ENCODE data around the gene CLINT1. TPM values are rescaled to one million over a fixed set of nuclear protein-coding genes. Genes with fewer than 3 reads are reported as not detected.

The CLINT1 gene
- polyA plus RNA-seq, 1 experiment: 103 TPM

DNA sequence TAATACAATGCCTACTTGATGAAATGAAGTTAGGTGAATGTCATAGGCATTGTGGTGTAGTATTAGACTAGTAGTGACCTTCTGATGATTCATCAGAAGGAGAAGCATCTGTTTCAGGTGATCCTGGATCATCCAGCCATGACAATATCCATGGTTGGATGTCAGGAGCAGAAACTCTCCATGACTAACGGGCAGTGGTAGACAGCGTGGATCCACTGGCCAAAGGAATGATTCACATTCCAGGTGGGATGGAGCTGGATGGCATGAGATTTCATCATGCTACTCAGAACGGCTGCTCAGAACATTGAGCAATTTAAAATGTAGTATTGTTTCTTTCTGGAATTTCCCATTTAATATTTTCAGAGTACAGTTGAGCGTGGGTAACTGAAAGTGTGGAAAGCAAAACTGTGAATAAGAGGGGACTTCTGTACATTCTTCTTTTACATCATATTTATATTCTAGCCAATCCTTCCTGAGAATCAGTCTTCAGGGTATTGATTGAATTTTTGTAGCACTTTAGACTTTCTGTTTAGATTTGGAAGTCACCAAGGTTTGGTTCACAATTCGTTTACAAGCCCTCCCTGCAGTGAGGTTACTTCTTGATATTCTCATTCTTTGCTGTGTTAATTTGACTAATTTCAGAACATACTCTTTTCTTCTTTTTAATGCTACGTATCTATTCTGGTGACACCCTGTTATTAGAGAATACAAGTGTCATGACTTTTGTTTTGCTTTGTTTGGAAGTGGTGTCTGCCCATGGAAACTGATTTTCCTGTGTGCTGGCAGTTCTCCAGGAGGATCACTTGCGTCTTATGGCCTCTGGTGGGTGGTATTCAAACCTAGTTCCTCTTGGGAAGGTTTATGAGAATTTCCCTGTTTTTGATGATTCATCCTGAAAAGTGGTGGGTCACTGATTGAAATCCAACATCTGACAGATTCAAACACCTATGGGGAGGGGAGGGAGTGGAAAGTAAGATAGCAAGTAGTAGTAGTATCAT lies 12.2 kb upstream of the CLINT1 start:
- CTCF ChIA-PET: interaction anchor here (1.0 to 2.2 kb wide), 2 partner anchors 16 to 78 kb away, joined by 6 to 7 read pairs; no protein-coding TSS in a partner anchor
- no peak overlapping the region for H3K27ac ChIP-seq (ENCODE audit: low read depth, low read length)
- POLR2A ChIA-PET: no interaction called here
- no peaks in the 10 kb centered on the region for H3K27me3 ChIP-seq (ENCODE audit: control insufficient read depth, insufficient read depth, low read length)
- no peaks in the 10 kb centered on the region for H3K9me3 ChIP-seq (ENCODE audit: control insufficient read depth, insufficient read depth, low read length)
- DNase-seq (ENCODE audit: low read depth, low spot score): no peak
- H3K4me3 ChIP-seq (ENCODE audit: low read depth, low read length): no peak overlapping the region
- TF ChIP-seq, protein P1, sequence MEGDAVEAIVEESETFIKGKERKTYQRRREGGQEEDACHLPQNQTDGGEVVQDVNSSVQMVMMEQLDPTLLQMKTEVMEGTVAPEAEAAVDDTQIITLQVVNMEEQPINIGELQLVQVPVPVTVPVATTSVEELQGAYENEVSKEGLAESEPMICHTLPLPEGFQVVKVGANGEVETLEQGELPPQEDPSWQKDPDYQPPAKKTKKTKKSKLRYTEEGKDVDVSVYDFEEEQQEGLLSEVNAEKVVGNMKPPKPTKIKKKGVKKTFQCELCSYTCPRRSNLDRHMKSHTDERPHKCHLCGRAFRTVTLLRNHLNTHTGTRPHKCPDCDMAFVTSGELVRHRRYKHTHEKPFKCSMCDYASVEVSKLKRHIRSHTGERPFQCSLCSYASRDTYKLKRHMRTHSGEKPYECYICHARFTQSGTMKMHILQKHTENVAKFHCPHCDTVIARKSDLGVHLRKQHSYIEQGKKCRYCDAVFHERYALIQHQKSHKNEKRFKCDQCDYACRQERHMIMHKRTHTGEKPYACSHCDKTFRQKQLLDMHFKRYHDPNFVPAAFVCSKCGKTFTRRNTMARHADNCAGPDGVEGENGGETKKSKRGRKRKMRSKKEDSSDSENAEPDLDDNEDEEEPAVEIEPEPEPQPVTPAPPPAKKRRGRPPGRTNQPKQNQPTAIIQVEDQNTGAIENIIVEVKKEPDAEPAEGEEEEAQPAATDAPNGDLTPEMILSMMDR (IDR thresholded peaks at IDR 0.05; ENCODE audit: low read depth, low read length): 0 out of 2 replicates have a peak, but pooled peaks have one; percentile 14

DNA sequence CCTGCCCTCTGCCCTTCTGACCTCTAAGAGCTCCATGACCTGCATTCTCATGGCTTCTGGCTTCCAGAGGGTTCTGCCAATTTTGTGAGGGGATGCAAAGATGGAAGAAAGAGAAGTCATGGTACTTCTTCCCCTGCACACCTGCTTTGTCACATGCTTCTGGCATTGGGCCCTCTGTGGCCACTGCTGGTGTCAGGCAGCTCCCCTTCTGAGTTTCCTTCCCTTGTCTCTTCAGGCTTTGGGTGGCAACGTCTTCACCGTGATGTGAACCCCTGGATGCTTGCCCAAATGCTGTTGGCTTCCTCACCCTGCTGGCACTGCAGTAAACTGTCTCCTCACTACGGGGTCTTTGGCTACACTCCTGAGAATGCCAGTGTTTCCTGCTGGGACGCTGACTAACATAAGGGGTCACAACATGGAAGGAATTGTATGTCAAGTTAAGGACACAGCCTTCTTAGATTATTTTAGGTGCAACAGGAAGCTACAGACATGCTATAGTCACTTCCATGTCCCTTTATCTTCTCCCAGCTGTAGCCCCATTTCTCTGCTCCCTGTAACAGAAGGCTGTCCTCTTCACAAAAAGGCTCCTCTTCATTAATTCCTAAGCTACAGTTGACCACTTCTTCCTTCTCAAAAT lies 8.9 kb upstream of the CLINT1 start:
- TF ChIP-seq, protein P1 (IDR thresholded peaks at IDR 0.05; ENCODE audit: low read depth, low read length): no peak
- H3K9me3 ChIP-seq (ENCODE audit: control insufficient read depth, insufficient read depth, low read length): no peaks in the 10 kb centered on the region
- no peaks in the 10 kb centered on the region for H3K27me3 ChIP-seq (ENCODE audit: control insufficient read depth, insufficient read depth, low read length)
- no peak for DNase-seq (ENCODE audit: low read depth, low spot score)
- H3K27ac ChIP-seq (ENCODE audit: low read depth, low read length): no peak overlapping the region
- no peak overlapping the region for H3K4me3 ChIP-seq (ENCODE audit: low read depth, low read length)
- POLR2A ChIA-PET: no interaction called here
- CTCF ChIA-PET: interaction anchor here (0.6 to 1.2 kb wide), 3 partner anchors 12 to 81 kb away, joined by 3 to 5 read pairs (median 3); no protein-coding TSS in a partner anchor

DNA sequence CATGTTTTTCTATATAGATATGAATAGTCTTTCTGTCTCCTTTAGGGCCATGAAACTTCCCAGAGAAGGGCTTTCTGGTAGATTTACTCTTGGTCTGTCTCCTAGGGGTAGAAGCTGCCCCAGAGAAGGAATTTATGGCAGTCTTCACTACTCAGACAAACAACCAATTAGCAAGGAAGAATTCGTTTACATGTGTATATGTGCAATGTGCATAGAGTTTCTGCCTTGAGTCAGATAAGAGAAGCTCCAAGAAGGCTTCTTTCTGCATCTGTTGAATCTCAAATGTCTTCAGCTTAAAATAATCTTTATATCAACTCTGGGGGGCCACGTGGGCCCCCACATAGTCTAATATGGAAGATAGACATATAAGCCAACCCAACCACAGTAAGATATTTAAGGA lies 7.6 kb upstream of the CLINT1 start:
- Histone ChIP-seq H3K9me3 (ENCODE audit: control insufficient read depth, insufficient read depth, low read length) (no peaks in the 10 kb centered on the region), H3K27ac (ENCODE audit: low read depth, low read length) (peak overlapping the region; percentile 34), H3K4me3 (ENCODE audit: low read depth, low read length) (no peak overlapping the region), H3K27me3 (ENCODE audit: control insufficient read depth, insufficient read depth, low read length) (no peaks in the 10 kb centered on the region)
- TF ChIP-seq, protein P1 (IDR thresholded peaks at IDR 0.05; ENCODE audit: low read depth, low read length): no peak
- CTCF ChIA-PET: interaction anchor here (0.7 to 1.2 kb wide), 4 partner anchors 11 to 87 kb away, joined by 3 to 5 read pairs (median 4); no protein-coding TSS in a partner anchor
- POLR2A ChIA-PET: no interaction called here
- DNase-seq (ENCODE audit: low read depth, low spot score): no peak

DNA sequence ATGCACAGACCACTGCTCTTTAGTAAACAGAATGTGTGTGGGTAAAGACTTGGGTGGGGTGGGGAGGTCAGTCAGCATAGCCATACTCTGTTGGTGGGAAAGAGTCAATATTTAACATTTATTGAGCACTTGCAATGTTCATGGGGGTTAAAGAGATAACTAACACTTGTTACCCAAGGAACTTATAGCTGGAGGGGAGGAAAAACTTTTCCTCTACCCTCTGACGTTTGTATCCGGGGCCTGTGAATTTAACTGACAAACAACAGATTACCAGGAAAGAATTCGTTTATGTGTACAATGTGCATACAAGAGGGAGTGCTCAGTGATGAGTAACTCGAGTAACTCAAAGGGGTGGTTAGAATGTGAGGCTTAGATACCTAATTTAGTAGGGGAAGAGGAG lies 6.8 kb upstream of the CLINT1 start:
- Histone ChIP-seq H3K27ac (ENCODE audit: low read depth, low read length) (peak overlapping the region; percentile 52), H3K27me3 (ENCODE audit: control insufficient read depth, insufficient read depth, low read length) (no peaks in the 10 kb centered on the region), H3K9me3 (ENCODE audit: control insufficient read depth, insufficient read depth, low read length) (no peaks in the 10 kb centered on the region), H3K4me3 (ENCODE audit: low read depth, low read length) (no peak overlapping the region)
- ChIA-PET POLR2A (no interaction called here), CTCF (interaction anchor here (0.7 to 1.8 kb wide), 2 partner anchors 10 to 104 kb away, joined by 3 to 9 read pairs; no protein-coding TSS in a partner anchor)
- TF ChIP-seq, protein P1 (IDR thresholded peaks at IDR 0.05; ENCODE audit: low read depth, low read length): no peak
- DNase-seq (ENCODE audit: low read depth, low spot score): peak; percentile 52

Data from AG04450 (cell line).